ENCODE measurements around the gene POP4.

DNA sequence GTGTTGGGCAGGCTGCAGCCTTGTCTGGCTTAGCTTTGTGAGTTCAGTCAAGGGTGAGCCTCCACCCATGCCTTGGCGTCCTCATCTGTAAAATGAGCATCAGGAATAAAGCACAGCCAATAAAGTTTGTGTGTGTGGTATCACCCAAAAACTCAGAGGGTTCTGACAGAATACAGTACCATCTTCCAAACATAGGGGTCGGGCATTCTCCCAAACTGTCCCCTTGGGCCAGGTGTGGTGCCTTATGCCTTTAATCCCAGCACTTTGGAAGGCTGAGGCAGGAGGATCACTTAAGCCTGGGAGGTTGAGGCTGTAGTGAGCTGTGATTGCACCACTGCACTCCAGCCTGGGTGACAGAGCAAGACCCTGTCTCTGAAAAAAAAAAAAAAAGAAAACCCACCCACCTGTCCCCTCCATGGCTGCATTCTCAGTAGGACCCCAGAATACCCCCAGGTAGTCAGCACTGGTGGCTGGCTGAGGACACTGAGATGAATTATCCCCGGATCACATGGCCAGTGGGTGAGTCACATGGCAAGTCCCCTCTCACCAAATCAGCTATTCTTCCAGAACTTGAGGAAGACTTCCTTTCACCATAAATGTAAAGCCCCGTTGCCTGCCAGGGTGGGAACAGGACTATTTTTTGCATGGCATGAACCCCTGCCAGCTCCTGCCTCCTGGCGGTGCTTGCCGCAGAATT, 18.6 kb downstream of the POP4 start:
- no peak for TF ChIP-seq CTCF (IDR thresholded peaks at IDR 0.05)
- TF ChIP-seq POLR2AphosphoS5 (IDR thresholded peaks at IDR 0.05; ENCODE audit: low read depth, low read length), result no peak
- TF ChIP-seq REST (IDR thresholded peaks at IDR 0.05; ENCODE audit: insufficient read depth in 1 of 2, low read depth in 2 of 2, low read length in 1 of 2), result no peak
- no peak for TF ChIP-seq TCF7L2 (IDR thresholded peaks at IDR 0.05; ENCODE audit: low read depth, low read length)

Data from Panc1 (cell line).